NB4 (cell line): Measurements from ENCODE around the gene MEX3A.

Source experiments
- MAX ChIP-seq: IDR thresholded peaks from 2 replicates; pipeline ENCODE4 v1.6.1; 2011; ENCODE audit warnings: low read depth, low read length
- MYC ChIP-seq: IDR thresholded peaks from 2 replicates; pipeline ENCODE4 v1.6.1; 2011; ENCODE audit warnings: low read depth, low read length
- POLR2A ChIP-seq: IDR thresholded peaks from 2 replicates; pipeline ENCODE4 v1.6.1; 2011; ENCODE audit warnings: mild to moderate bottlenecking; ENCODE audit not compliant: insufficient read length; ENCODE audit errors: extremely low read depth

DNA sequence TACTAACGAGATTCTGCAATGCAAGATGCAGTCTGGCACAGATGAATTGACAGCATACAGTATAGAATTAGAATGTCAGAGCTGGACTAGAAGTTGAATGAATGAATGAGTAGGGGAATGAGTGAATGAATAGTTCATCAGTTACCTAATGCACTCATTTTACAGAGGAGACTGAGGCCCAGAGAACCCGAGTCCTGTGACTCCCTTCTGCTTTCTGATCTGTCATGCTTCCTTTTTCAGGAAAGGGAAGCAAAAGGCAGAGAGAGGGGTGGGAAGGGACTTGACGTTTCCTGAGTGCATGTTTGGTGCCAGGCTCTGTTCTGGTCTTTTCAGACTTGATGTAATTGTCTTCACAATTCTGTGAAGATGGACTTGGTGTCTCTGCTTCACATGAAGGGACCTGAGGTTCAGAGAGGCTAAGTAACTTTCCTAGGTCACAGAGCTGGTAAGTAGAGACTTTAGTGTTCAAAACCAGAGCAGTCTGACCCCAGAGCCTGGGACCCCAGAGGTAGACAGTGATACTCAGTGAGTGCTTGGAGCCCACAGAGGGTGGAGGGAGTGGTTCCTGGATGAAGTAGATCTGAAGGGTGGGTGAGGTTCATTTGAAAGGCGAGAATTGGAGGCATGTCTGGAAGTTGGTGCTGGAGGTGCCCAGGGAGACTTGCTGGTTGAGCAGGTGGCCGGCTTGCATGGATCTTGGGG is 8.0 kb upstream of the MEX3A start:
- TF ChIP-seq POLR2A (no peak), MAX (no peak; the same call in 1 of the 2 replicates), MYC (no peak)
